NB4 (cell line): ENCODE measurements around the gene METAP2.

Source experiments
- MAX ChIP-seq: IDR thresholded peaks from 2 replicates; pipeline ENCODE4 v1.6.1; 2011; ENCODE audit warnings: low read depth, low read length
- POLR2A ChIP-seq: IDR thresholded peaks from 2 replicates; pipeline ENCODE4 v1.6.1; 2011; ENCODE audit warnings: mild to moderate bottlenecking; ENCODE audit not compliant: insufficient read length; ENCODE audit errors: extremely low read depth

- TF ChIP-seq MAX: no peak
- TF ChIP-seq POLR2A: no peak
Observed at GRCh38 chr12:95557625-95558024, 83.7 kb downstream of the METAP2 start.
